Adrenal gland (tissue), 12 donors: ENCODE data around the gene VPS13D. TPM values are rescaled to one million over a fixed set of nuclear protein-coding genes. Genes with fewer than 3 reads are reported as not detected.

Experiments used
- DNase-seq, 7 donors: peaks; one replicate each; pipeline ENCODE4 v3.0.0-alpha.2; 2019 to 2020
- H3K27ac ChIP-seq, 5 donors: fragments of 200-600 bp; sonication (generic) in 4 of 5; 1 replicate in 3 of 5; 2 replicates in 2 of 5; pipeline versions ENCODE4 v1.5.1 to v1.8.0; 2016 to 2020; ENCODE audit warnings: mild to moderate bottlenecking in 1 of 5
- H3K27me3 ChIP-seq: fragments of 200-600 bp; 2 replicates; pipeline ENCODE4 v1.8.0; 2021
- H3K36me3 ChIP-seq, 2 donors: fragments of 200-600 bp; replicated peaks in 1 of 2; 1 replicate in 1 of 2; 2 replicates in 1 of 2; pipeline versions ENCODE4 v1.5.1 to v1.8.0; 2018 to 2022
- H3K4me1 ChIP-seq, 2 donors: fragments of 200-600 bp; replicated peaks in 1 of 2; 1 replicate in 1 of 2; 2 replicates in 1 of 2; pipeline versions ENCODE4 v1.5.1 to v1.8.0; 2018 to 2021
- H3K4me3 ChIP-seq, 4 donors: fragments of 200-600 bp; sonication (generic) in 3 of 4; one replicate each; pipeline ENCODE4 v1.5.1; 2016 to 2018
- H3K9me3 ChIP-seq, 3 donors: fragments of 200-600 bp; sonication (generic) in 1 of 3; replicated peaks in 1 of 3; 1 replicate in 2 of 3; 2 replicates in 1 of 3; pipeline versions ENCODE4 v1.5.1 to v1.8.0; 2016 to 2021
- POLR2A ChIP-seq, 2 donors: fragments of 450-650 bp; IDR thresholded peaks; one replicate each; pipeline ENCODE4 v1.6.1; 2017; ENCODE audit warnings: antibody characterized with exemption in 2 of 2, mild to moderate bottlenecking in 2 of 2, moderate library complexity in 1 of 2
- WGBS, 4 donors: extraction: QIAGEN DNeasy Blood & Tissue Kit in 2 of 4; methylation state at CpG; one replicate each; pipeline versions ENCODE4 v1.1.5 to v1.1.7; 2013 to 2017; 5-methylcytosine and 5-hydroxymethylcytosine counted together
- intact Hi-C, 2 donors: fragments of 100-400 bp; cut with DNase I; formaldehyde crosslinking; loops; one replicate each; pipeline versions ENCODE4 v1.14.1 to v1.15.0; 2022 to 2023
- polyA plus RNA-seq, 3 donors: library from polyadenylated mRNA; stranded (reverse); fragments of 200-250 nt in 2 of 3; fragments of 350-450 nt in 1 of 3; fragmentation: Illumina TruSeq in 1 of 3; extraction: RNeasy Lipid Tissue Mini Kit (QIAGEN cat#74804) in 1 of 3; gene quantifications; one replicate each; pipeline ENCODE4 v1.2.3, GENCODE V29; 2013 to 2014
- total RNA-seq, 9 donors: library from RNA; depleted of rRNA in 4 of 9; stranded (reverse); fragments of >200 nt in 4 of 9; fragments of 120-200 nt in 1 of 9; fragmentation: NEBNext Ultra II Directional in 1 of 9; extraction: Animal tissue kit (Norgen Biotek cat#: 25700) in 1 of 9; gene quantifications; one replicate each; pipeline versions ENCODE4 v1.1.0 to v1.2.4, GENCODE V29; 2013 to 2023
- TF ChIP-seq, protein P1 (sequence below), 6 experiments: fragments of 450-650 bp in 4 of 6; fragments of 200-600 bp in 2 of 6; sonication (generic) in 1 of 6; IDR thresholded peaks; 1 replicate in 5 of 6; 2 replicates in 1 of 6; pipeline versions ENCODE4 v1.5.1 to v1.8.0; 2016 to 2021; ENCODE audit warnings: antibody characterized with exemption in 6 of 6, mild to moderate bottlenecking in 2 of 6, moderate library complexity in 1 of 6
- donor health status: healthy with polysubstance abuse.
- donor health status: Bipolar disorder and iron deficiency.
- donor health status: DM: yes; HTN: yes; CAD: no.
- donor health status: DM: no; HTN: no; CAD: no.
- donor health status: DM: no; HTN: no; CAD: no.
- donor health status: DM: yes; HTN: yes; CAD: no.

Gene VPS13D
- total and polyA plus RNA-seq, 12 donors = 17.0 to 62.3 (median 39.9) TPM

- no peaks in the 10 kb centered on the region for H3K9me3 ChIP-seq
- H3K27me3 ChIP-seq = no peaks in the 10 kb centered on the region
- H3K4me1 ChIP-seq = peaks cover 0 to 13% of the 10 kb centered on the region in 2 donors
- intact Hi-C loops = no loop called here
- peak overlapping the region in 1 of 4 donors; percentile 13 for H3K4me3 ChIP-seq
- peaks cover 0 to 19% of the 10 kb centered on the region in 2 donors for H3K36me3 ChIP-seq
- TF ChIP-seq, protein P1, sequence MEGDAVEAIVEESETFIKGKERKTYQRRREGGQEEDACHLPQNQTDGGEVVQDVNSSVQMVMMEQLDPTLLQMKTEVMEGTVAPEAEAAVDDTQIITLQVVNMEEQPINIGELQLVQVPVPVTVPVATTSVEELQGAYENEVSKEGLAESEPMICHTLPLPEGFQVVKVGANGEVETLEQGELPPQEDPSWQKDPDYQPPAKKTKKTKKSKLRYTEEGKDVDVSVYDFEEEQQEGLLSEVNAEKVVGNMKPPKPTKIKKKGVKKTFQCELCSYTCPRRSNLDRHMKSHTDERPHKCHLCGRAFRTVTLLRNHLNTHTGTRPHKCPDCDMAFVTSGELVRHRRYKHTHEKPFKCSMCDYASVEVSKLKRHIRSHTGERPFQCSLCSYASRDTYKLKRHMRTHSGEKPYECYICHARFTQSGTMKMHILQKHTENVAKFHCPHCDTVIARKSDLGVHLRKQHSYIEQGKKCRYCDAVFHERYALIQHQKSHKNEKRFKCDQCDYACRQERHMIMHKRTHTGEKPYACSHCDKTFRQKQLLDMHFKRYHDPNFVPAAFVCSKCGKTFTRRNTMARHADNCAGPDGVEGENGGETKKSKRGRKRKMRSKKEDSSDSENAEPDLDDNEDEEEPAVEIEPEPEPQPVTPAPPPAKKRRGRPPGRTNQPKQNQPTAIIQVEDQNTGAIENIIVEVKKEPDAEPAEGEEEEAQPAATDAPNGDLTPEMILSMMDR (IDR thresholded peaks at IDR 0.05) = no peak
- no peak for TF ChIP-seq POLR2A (IDR thresholded peaks at IDR 0.05)
- WGBS, 4 donors = 88 to 94% (median 92%) methylated on average over 3 of the region's 3 CpGs
- no peak for DNase-seq
- H3K27ac ChIP-seq = peak overlapping the region in 2 of 5 donors; percentile 69 to 84
These were observed 281.3 kb downstream of the VPS13D start for GRCh38 chr1:12511128-12511484.

GRCh38 chr1:12511516-12512468 lies 282.0 kb downstream of the VPS13D start:
- DNase-seq = no peak
- H3K4me1 ChIP-seq = peaks cover 0 to 13% of the 10 kb centered on the region in 2 donors

DNA sequence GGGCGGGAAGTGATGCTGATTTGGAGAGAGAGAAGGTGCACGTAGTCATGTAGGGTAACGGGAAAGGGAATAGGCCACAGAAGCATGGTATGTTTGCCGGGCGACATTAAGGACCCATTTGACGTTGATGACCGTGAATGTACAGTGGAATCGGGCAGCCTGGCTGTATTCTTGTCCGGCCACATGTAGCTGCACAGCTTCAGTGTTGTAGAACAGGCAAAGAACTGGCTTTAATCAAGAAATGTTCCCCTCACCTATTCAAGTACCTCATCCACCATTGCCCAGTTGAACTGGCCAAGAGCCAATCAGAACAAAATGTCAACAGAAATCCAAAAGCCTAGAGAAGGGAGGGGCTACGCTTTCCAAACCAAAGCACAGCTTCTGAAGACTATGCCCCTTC lies 283.4 kb downstream of the VPS13D start:
- intact Hi-C loops = no loop called here
- TF ChIP-seq POLR2A (IDR thresholded peaks at IDR 0.05) = no peak
- TF ChIP-seq, protein P1 (IDR thresholded peaks at IDR 0.05) = no peak
- Histone ChIP-seq H3K36me3 (peaks cover 0 to 5% of the 10 kb centered on the region in 2 donors), H3K27ac (no peak overlapping the region), H3K9me3 (no peaks in the 10 kb centered on the region), H3K4me1 (peaks cover 0 to 13% of the 10 kb centered on the region in 2 donors), H3K4me3 (no peak overlapping the region), H3K27me3 (no peaks in the 10 kb centered on the region)
- no peak for DNase-seq
- WGBS, 4 donors = 90 to 98% (median 97%) methylated on average over 10 of the region's 10 CpGs

More at GRCh38 chr1:12511516-12512468, 282.0 kb downstream of the VPS13D start:
- TF ChIP-seq POLR2A (IDR thresholded peaks at IDR 0.05) = no peak
- TF ChIP-seq, protein P1 (IDR thresholded peaks at IDR 0.05) = no peak
- H3K27ac ChIP-seq = peak overlapping the region in 2 of 5 donors; percentile 69 to 84
- peaks cover 0 to 17% of the 10 kb centered on the region in 2 donors for H3K36me3 ChIP-seq
- 91 to 95% (median 93%) methylated on average over 12 to 13 of the region's 13 CpGs for WGBS, 4 donors
- intact Hi-C loops = no loop called here
- peak overlapping the region in 1 of 4 donors; percentile 13 for H3K4me3 ChIP-seq
- no peaks in the 10 kb centered on the region for H3K27me3 ChIP-seq
- no peaks in the 10 kb centered on the region for H3K9me3 ChIP-seq

DNA sequence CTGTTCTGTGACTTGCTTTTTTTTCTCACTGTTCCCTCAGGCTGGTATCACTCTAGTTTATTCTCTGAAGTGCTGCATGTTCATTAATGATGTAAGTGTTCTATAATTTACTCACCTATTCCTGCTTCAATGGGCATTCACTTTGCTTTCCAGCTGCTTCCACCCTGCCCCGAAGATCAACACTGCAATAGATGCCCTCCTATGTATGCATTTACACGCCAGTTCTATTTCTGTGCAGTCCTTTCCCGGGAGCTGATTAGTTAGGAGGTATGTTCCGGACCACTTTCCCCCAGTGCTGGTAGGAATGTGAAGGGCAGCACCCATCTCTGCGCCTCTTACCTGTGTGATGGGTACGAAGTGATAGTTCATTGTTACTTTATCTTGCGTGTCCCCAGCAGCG lies 284.8 kb downstream of the VPS13D start:
- no peak for TF ChIP-seq POLR2A (IDR thresholded peaks at IDR 0.05)
- TF ChIP-seq, protein P1 (IDR thresholded peaks at IDR 0.05) = no peak
- H3K27me3 ChIP-seq = no peaks in the 10 kb centered on the region
- H3K36me3 ChIP-seq = no peaks in the 10 kb centered on the region
- H3K4me1 ChIP-seq = peaks cover 0 to 13% of the 10 kb centered on the region in 2 donors
- WGBS, 4 donors = 93 to 97% (median 95%) methylated on average over 8 of the region's 8 CpGs
- no peak for DNase-seq
- no peak overlapping the region for H3K4me3 ChIP-seq
- H3K27ac ChIP-seq = no peak overlapping the region
- H3K9me3 ChIP-seq = no peaks in the 10 kb centered on the region
- intact Hi-C loops = no loop called here
